Measurements from ENCODE around the gene SLC25A21.
"Not testable (repeated sequence)": the region's sequence is repeated elsewhere in the genome, so short reads cannot be mapped to it uniquely, and the experiment has no call there.

The SLC25A21 gene

GRCh38 chr14:37088356-37089215 is 83.8 kb downstream of the SLC25A21 start:
- no peak for DNase-seq (ENCODE audit: low read depth in 2 of 2)

GRCh38 chr14:37087520-37087919 is 84.9 kb downstream of the SLC25A21 start:
- DNase-seq (ENCODE audit: low read depth in 2 of 2) = no peak

GRCh38 chr14:37083599-37083998 is 88.8 kb downstream of the SLC25A21 start:
- no peak for DNase-seq (ENCODE audit: low read depth in 2 of 2)

- no peak for DNase-seq (ENCODE audit: low read depth in 2 of 2)
These were observed 90.0 kb downstream of the SLC25A21 start for GRCh38 chr14:37082449-37082848.

- no peak for DNase-seq (ENCODE audit: low read depth in 2 of 2)
These were observed 90.5 kb downstream of the SLC25A21 start for GRCh38 chr14:37081856-37082255.

- DNase-seq (ENCODE audit: low read depth in 2 of 2) = no peak
These were observed 91.2 kb downstream of the SLC25A21 start for GRCh38 chr14:37081218-37081617.

- DNase-seq (ENCODE audit: low read depth in 2 of 2) = no peak
These were observed 94.3 kb downstream of the SLC25A21 start for GRCh38 chr14:37078131-37078530.

- DNase-seq (ENCODE audit: low read depth in 2 of 2) = not testable (repeated sequence)
These were observed 98.1 kb downstream of the SLC25A21 start for GRCh38 chr14:37074320-37074719.

- no peak for DNase-seq (ENCODE audit: low read depth in 2 of 2)
These were observed 108.8 kb downstream of the SLC25A21 start for GRCh38 chr14:37063467-37064240.

- DNase-seq (ENCODE audit: low read depth in 2 of 2) = no peak
These were observed 110.1 kb downstream of the SLC25A21 start for GRCh38 chr14:37062191-37062803.

GRCh38 chr14:37061697-37062096 is 110.7 kb downstream of the SLC25A21 start:
- DNase-seq (ENCODE audit: low read depth in 2 of 2) = no peak

GRCh38 chr14:37060496-37061260 is 111.7 kb downstream of the SLC25A21 start:
- no peak for DNase-seq (ENCODE audit: low read depth in 2 of 2)

- DNase-seq (ENCODE audit: low read depth in 2 of 2) = no peak
These were observed 114.6 kb downstream of the SLC25A21 start for GRCh38 chr14:37057776-37058175.

- no peak for DNase-seq (ENCODE audit: low read depth in 2 of 2)
These were observed 115.9 kb downstream of the SLC25A21 start for GRCh38 chr14:37056473-37056872.

GRCh38 chr14:37054869-37055268 is 117.5 kb downstream of the SLC25A21 start:
- no peak for DNase-seq (ENCODE audit: low read depth in 2 of 2)

GRCh38 chr14:37054144-37054543 is 118.3 kb downstream of the SLC25A21 start:
- no peak for DNase-seq (ENCODE audit: low read depth in 2 of 2)

GRCh38 chr14:37051680-37052079 is 120.7 kb downstream of the SLC25A21 start:
- no peak for DNase-seq (ENCODE audit: low read depth in 2 of 2)

- no peak for DNase-seq (ENCODE audit: low read depth in 2 of 2)
These were observed 121.3 kb downstream of the SLC25A21 start for GRCh38 chr14:37051153-37051552.

GRCh38 chr14:37048666-37049071 is 123.7 kb downstream of the SLC25A21 start:
- DNase-seq (ENCODE audit: low read depth in 2 of 2) = no peak

- no peak for DNase-seq (ENCODE audit: low read depth in 2 of 2)
These were observed 124.4 kb downstream of the SLC25A21 start for GRCh38 chr14:37047996-37048395.

GRCh38 chr14:37047226-37047625 is 125.2 kb downstream of the SLC25A21 start:
- no peak for DNase-seq (ENCODE audit: low read depth in 2 of 2)

GRCh38 chr14:37046815-37047214 is 125.6 kb downstream of the SLC25A21 start:
- DNase-seq (ENCODE audit: low read depth in 2 of 2) = no peak
